ENCODE results near the gene MRTFA. TPM values are rescaled to one million over a fixed set of nuclear protein-coding genes. Genes with fewer than 3 reads are reported as not detected.

Gene MRTFA
- total RNA-seq, 2 experiments from 2014 or later, result 47.7 to 66.9 TPM

DNA sequence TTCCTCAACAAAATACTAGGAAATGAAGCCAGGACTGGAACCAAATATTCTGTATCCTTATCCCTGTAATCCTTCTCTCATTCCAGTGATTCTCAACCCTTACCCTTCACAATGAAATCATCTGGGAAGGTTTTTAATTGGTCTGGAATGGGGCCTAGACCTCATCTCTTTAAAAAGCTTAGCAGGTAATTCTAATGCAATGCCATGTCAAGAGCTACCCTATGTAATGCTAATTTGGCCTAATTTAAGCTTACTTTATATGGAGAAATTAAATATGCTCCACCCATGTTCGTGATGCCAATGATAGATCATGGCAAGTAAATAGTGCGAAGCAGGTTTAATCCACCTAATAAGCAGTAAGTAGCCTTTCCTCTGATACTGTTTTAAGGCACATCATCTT, 164.5 kb downstream of the MRTFA start:
- TF ChIP-seq EZH2phosphoT487 (IDR thresholded peaks at IDR 0.05; ENCODE audit: borderline replicate concordance, low read depth, low read length), result no peak
- TF ChIP-seq, protein P1, sequence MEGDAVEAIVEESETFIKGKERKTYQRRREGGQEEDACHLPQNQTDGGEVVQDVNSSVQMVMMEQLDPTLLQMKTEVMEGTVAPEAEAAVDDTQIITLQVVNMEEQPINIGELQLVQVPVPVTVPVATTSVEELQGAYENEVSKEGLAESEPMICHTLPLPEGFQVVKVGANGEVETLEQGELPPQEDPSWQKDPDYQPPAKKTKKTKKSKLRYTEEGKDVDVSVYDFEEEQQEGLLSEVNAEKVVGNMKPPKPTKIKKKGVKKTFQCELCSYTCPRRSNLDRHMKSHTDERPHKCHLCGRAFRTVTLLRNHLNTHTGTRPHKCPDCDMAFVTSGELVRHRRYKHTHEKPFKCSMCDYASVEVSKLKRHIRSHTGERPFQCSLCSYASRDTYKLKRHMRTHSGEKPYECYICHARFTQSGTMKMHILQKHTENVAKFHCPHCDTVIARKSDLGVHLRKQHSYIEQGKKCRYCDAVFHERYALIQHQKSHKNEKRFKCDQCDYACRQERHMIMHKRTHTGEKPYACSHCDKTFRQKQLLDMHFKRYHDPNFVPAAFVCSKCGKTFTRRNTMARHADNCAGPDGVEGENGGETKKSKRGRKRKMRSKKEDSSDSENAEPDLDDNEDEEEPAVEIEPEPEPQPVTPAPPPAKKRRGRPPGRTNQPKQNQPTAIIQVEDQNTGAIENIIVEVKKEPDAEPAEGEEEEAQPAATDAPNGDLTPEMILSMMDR (conservative IDR thresholded peaks at IDR 0.05; ENCODE audit: low read length), result no peak
- Histone ChIP-seq H3K9me3 (ENCODE audit: low read length) (no peaks in the 10 kb centered on the region), H3K36me3 (ENCODE audit: insufficient read depth, low read length) (no peaks in the 10 kb centered on the region), H3K9me2 (ENCODE audit: insufficient read depth, low read length) (no peaks in the 10 kb centered on the region), H3K4me1 (ENCODE audit: insufficient read depth, low read length, poor library complexity, severe bottlenecking) (peaks cover 25% of the 10 kb centered on the region), H3K79me2 (ENCODE audit: insufficient read depth, low read depth, low read length) (peaks cover 11% of the 10 kb centered on the region; the same call in 1 of the 2 replicates), H3K4me2 (ENCODE audit: low read length) (no peak overlapping the region), H2AFZ (ENCODE audit: low read length) (no peak overlapping the region), H3K27ac (ENCODE audit: low read depth, low read length, poor library complexity, severe bottlenecking) (no peak overlapping the region), H3K4me3 (ENCODE audit: low read depth, low read length, poor library complexity, severe bottlenecking) (no peak overlapping the region), H4K20me1 (ENCODE audit: insufficient read depth, low read length) (0 out of 2 replicates have a peak, but pooled peaks cover 6% of the 10 kb centered on the region)
- no peak for DNase-seq (ENCODE audit: low spot score)
- BruUV-seq (replicated peaks), result no TSS peak
- ChIA-PET POLR2A (interaction anchor here (1.0 to 1.1 kb wide), 2 partner anchors 37 to 57 kb away, joined by 3 read pairs; no protein-coding TSS in a partner anchor), CTCF (ENCODE audit: unreplicated experiment) (no interaction called here)
- intact Hi-C loops (cut with micrococcal nuclease; ENCODE audit: unreplicated experiment), result no loop called here

DNA sequence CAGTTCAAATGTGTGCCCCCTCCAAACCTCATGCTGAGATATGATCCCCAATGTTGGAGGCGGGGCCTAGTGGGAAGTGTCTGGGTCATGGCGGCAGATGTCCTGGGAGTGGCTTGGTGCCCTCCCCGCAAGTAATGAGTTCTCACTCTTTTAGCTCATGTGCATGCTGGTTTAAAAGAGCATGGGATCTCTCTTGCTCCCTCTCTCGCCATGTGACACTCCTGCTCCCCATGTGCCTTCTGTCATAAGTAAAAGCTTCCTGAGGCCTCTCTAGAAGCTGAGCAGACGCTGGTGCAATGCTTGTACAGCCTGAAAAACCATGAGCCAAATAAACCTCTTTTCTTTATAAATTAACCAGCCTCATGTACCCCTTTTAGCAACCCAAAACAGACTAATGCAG, 167.3 kb downstream of the MRTFA start:
- Histone ChIP-seq H3K4me1 (ENCODE audit: insufficient read depth, low read length, poor library complexity, severe bottlenecking) (peaks cover 13% of the 10 kb centered on the region), H3K9me2 (ENCODE audit: insufficient read depth, low read length) (no peaks in the 10 kb centered on the region), H2AFZ (ENCODE audit: low read length) (no peak overlapping the region), H4K20me1 (ENCODE audit: insufficient read depth, low read length) (0 out of 2 replicates have a peak, but pooled peaks cover 6% of the 10 kb centered on the region), H3K79me2 (ENCODE audit: insufficient read depth, low read depth, low read length) (peaks cover 10% of the 10 kb centered on the region; the same call in 1 of the 2 replicates), H3K4me3 (ENCODE audit: low read depth, low read length, poor library complexity, severe bottlenecking) (no peak overlapping the region), H3K36me3 (ENCODE audit: insufficient read depth, low read length) (no peaks in the 10 kb centered on the region), H3K4me2 (ENCODE audit: low read length) (no peak overlapping the region), H3K9me3 (ENCODE audit: low read length) (no peaks in the 10 kb centered on the region), H3K27ac (ENCODE audit: low read depth, low read length, poor library complexity, severe bottlenecking) (no peak overlapping the region)
- intact Hi-C loops (cut with micrococcal nuclease; ENCODE audit: unreplicated experiment), result no loop called here
- POLR2A ChIA-PET, result interaction anchor here (0.6 kb wide), 1 partner anchor 58 kb away, joined by 4 read pairs; no protein-coding TSS in a partner anchor
- BruUV-seq (replicated peaks), result no TSS peak
- DNase-seq (ENCODE audit: low spot score), result no peak
- TF ChIP-seq EZH2phosphoT487 (IDR thresholded peaks at IDR 0.05; ENCODE audit: borderline replicate concordance, low read depth, low read length), result no peak
- TF ChIP-seq, protein P1 (conservative IDR thresholded peaks at IDR 0.05; ENCODE audit: low read length), result no peak
- CTCF ChIA-PET (ENCODE audit: unreplicated experiment), result no interaction called here

DNA sequence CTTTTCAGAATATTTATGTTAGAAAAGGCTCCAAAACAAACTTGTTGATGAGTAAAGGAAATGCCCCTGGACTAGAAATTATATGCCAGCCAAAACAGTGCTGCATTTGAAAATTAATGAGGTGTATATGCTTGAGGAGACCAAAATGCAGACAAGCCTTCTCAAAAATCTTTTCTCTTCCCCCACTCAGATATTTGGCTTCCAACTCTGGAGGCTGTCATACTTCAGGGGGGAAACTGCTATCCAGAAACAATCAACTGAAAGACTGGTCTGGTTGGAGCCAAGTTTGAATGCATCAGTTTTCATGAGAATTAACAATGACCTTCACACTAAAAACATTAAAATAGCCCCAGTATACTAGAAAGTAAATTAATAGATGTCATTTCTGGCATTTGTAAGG, 167.9 kb downstream of the MRTFA start:
- intact Hi-C loops (cut with micrococcal nuclease; ENCODE audit: unreplicated experiment), result no loop called here
- Histone ChIP-seq H3K4me3 (ENCODE audit: low read depth, low read length, poor library complexity, severe bottlenecking) (no peak overlapping the region), H3K79me2 (ENCODE audit: insufficient read depth, low read depth, low read length) (peaks cover 13% of the 10 kb centered on the region; the same call in 1 of the 2 replicates), H3K36me3 (ENCODE audit: insufficient read depth, low read length) (no peaks in the 10 kb centered on the region), H3K9me3 (ENCODE audit: low read length) (no peaks in the 10 kb centered on the region), H3K4me2 (ENCODE audit: low read length) (no peak overlapping the region), H3K27ac (ENCODE audit: low read depth, low read length, poor library complexity, severe bottlenecking) (no peak overlapping the region), H4K20me1 (ENCODE audit: insufficient read depth, low read length) (0 out of 2 replicates have a peak, but pooled peaks cover 6% of the 10 kb centered on the region), H3K4me1 (ENCODE audit: insufficient read depth, low read length, poor library complexity, severe bottlenecking) (peaks cover 13% of the 10 kb centered on the region), H3K9me2 (ENCODE audit: insufficient read depth, low read length) (no peaks in the 10 kb centered on the region), H2AFZ (ENCODE audit: low read length) (no peak overlapping the region)
- ChIA-PET POLR2A (interaction anchor here (0.6 kb wide), 2 partner anchors 59 to 185 kb away, joined by 4 to 5 read pairs; no protein-coding TSS in a partner anchor), CTCF (ENCODE audit: unreplicated experiment) (no interaction called here)
- no peak for DNase-seq (ENCODE audit: low spot score)
- BruUV-seq (replicated peaks), result no TSS peak
- TF ChIP-seq, protein P1 (conservative IDR thresholded peaks at IDR 0.05; ENCODE audit: low read length), result no peak
- no peak for TF ChIP-seq EZH2phosphoT487 (IDR thresholded peaks at IDR 0.05; ENCODE audit: borderline replicate concordance, low read depth, low read length)
